A673 (cell line): Measurements from ENCODE around the gene NFKBIB. TPM values are rescaled to one million over a fixed set of nuclear protein-coding genes. Genes with fewer than 3 reads are reported as not detected.

Source experiments
- BruUV-seq: library from RNA; stranded (reverse); fragments of 400-500 nt; replicated peaks from 2 replicates; lab custom pipeline; 2021; lab: Mats Ljungman, UMichigan
- CTCF ChIA-PET: fragments of 300-600 bp; sonication (Branson Sonifier 250); formaldehyde crosslinking; loops from one replicate; lab custom pipeline; 2022; ENCODE audit warnings: antibody characterized with exemption; lab: Charles Lee
- POLR2A ChIA-PET: fragments of 300-600 bp; sonication (Branson Sonifier 250); formaldehyde crosslinking; loops from one replicate; lab custom pipeline; 2022; ENCODE audit warnings: antibody characterized with exemption; ENCODE audit not compliant: low non-redundant PET; lab: Charles Lee
- DNase-seq: peaks from one replicate; pipeline ENCODE4 v3.0.0-alpha.2; 2015; ENCODE audit warnings: low spot score
- H3K27ac ChIP-seq: fragments of 200-600 bp; sonication (generic); 2 replicates; pipeline ENCODE4 v1.5.1; 2016; ENCODE audit warnings: mixed run types, low read depth, mild to moderate bottlenecking, mixed read lengths, antibody characterized with exemption, low read length; ENCODE audit not compliant: poor library complexity, severe bottlenecking
- H3K27me3 ChIP-seq: fragments of 200-600 bp; sonication (generic); replicated peaks from 2 replicates; pipeline ENCODE4 v1.6.1; 2017; ENCODE audit warnings: mixed run types, low read depth, mild to moderate bottlenecking, mixed read lengths, antibody characterized with exemption, low read length; ENCODE audit not compliant: insufficient read depth, poor library complexity
- H3K36me3 ChIP-seq: fragments of 200-600 bp; sonication (generic); 2 replicates; pipeline ENCODE4 v1.6.1; 2016; ENCODE audit warnings: mixed run types, mild to moderate bottlenecking, mixed read lengths, antibody characterized with exemption, low read length; ENCODE audit not compliant: insufficient read depth, poor library complexity, severe bottlenecking
- H3K4me1 ChIP-seq: fragments of 200-600 bp; sonication (generic); 2 replicates; pipeline ENCODE4 v1.6.1; 2017; ENCODE audit warnings: mixed run types, mild to moderate bottlenecking, mixed read lengths, antibody characterized with exemption, low read length; ENCODE audit not compliant: insufficient read depth, poor library complexity, severe bottlenecking
- H3K4me3 ChIP-seq: fragments of 200-600 bp; sonication (generic); 2 replicates; pipeline ENCODE4 v1.5.1; 2016; ENCODE audit warnings: low read depth, mixed run types, mild to moderate bottlenecking, mixed read lengths, low read length; ENCODE audit not compliant: poor library complexity, severe bottlenecking
- H3K9me3 ChIP-seq: fragments of 200-600 bp; sonication (generic); 2 replicates; pipeline ENCODE4 v1.6.1; 2016; ENCODE audit warnings: mixed run types, low read depth, mild to moderate bottlenecking, mixed read lengths, antibody characterized with exemption, low read length; ENCODE audit not compliant: poor library complexity, severe bottlenecking
- EZH2 ChIP-seq: fragments of 200-600 bp; sonication (generic); IDR thresholded peaks from 2 replicates; pipeline ENCODE4 v1.6.1; 2017; ENCODE audit warnings: borderline replicate concordance, low read depth, mild to moderate bottlenecking, mixed read lengths, antibody characterized with exemption, low read length; ENCODE audit not compliant: poor library complexity, severe bottlenecking
- intact Hi-C: fragments of 100-400 bp; cut with micrococcal nuclease; formaldehyde crosslinking; loops from one replicate; pipeline ENCODE4 v1.10.0; 2022; ENCODE audit not compliant: unreplicated experiment
- total RNA-seq: library from RNA; stranded (reverse); gene quantifications from 2 replicates; pipeline ENCODE4 v1.2.3, GENCODE V29; 2021
- TF ChIP-seq, protein P1 (sequence below): fragments of 300-800, 200-600 bp; sonication (generic); conservative IDR thresholded peaks from 2 replicates; pipeline ENCODE4 v1.5.1; 2017; ENCODE audit warnings: low read depth, mild to moderate bottlenecking, antibody characterized with exemption, low read length, moderate library complexity, mixed read lengths

Gene NFKBIB
- total RNA-seq, 1 experiment from 2014 or later: 51.9 TPM

- CTCF ChIA-PET: no interaction called here
- POLR2A ChIA-PET: no interaction called here
Observed at GRCh38 chr19:38894968-38895367, 4.8 kb upstream of the NFKBIB start.

GRCh38 chr19:38898788-38899446 is 852 bp upstream of the NFKBIB start:
- TSS peak; percentile 37 for BruUV-seq
- no peak for DNase-seq
- Histone ChIP-seq H3K4me3 (peak overlapping the region; percentile 69), H3K4me1 (peaks cover 4% of the 10 kb centered on the region), H3K36me3 (no peaks in the 10 kb centered on the region), H3K27ac (peak overlapping the region; percentile 62), H3K9me3 (no peaks in the 10 kb centered on the region), H3K27me3 (no peaks in the 10 kb centered on the region)
- no peak for TF ChIP-seq EZH2
- TF ChIP-seq, protein P1, sequence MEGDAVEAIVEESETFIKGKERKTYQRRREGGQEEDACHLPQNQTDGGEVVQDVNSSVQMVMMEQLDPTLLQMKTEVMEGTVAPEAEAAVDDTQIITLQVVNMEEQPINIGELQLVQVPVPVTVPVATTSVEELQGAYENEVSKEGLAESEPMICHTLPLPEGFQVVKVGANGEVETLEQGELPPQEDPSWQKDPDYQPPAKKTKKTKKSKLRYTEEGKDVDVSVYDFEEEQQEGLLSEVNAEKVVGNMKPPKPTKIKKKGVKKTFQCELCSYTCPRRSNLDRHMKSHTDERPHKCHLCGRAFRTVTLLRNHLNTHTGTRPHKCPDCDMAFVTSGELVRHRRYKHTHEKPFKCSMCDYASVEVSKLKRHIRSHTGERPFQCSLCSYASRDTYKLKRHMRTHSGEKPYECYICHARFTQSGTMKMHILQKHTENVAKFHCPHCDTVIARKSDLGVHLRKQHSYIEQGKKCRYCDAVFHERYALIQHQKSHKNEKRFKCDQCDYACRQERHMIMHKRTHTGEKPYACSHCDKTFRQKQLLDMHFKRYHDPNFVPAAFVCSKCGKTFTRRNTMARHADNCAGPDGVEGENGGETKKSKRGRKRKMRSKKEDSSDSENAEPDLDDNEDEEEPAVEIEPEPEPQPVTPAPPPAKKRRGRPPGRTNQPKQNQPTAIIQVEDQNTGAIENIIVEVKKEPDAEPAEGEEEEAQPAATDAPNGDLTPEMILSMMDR: no peak
- intact Hi-C loops: loop anchor here (2.0 kb wide), 1 partner anchor 48 kb away; no protein-coding TSS in a partner anchor
- ChIA-PET CTCF (no interaction called here), POLR2A (no interaction called here)

More at GRCh38 chr19:38894968-38895367, 4.8 kb upstream of the NFKBIB start:
- no peak for TF ChIP-seq EZH2
- TF ChIP-seq, protein P1: no peak
- H3K36me3 ChIP-seq: no peaks in the 10 kb centered on the region
- no peak for DNase-seq
- no peaks in the 10 kb centered on the region for H3K9me3 ChIP-seq
- BruUV-seq: no TSS peak
- H3K4me1 ChIP-seq: no peaks in the 10 kb centered on the region
- intact Hi-C loops: no loop called here
- H3K4me3 ChIP-seq: no peak overlapping the region
- H3K27me3 ChIP-seq: no peaks in the 10 kb centered on the region
- H3K27ac ChIP-seq: no peak overlapping the region

- Histone ChIP-seq H3K9me3 (no peaks in the 10 kb centered on the region), H3K36me3 (peaks cover 4% of the 10 kb centered on the region), H3K4me1 (peaks cover 4% of the 10 kb centered on the region), H3K27ac (peak overlapping the region; percentile 86), H3K4me3 (peak overlapping the region; percentile 69), H3K27me3 (no peaks in the 10 kb centered on the region)
- DNase-seq: no peak
- CTCF ChIA-PET: interaction anchor here (0.6 to 1.6 kb wide), 4 partner anchors 12 to 509 kb away, joined by 3 to 7 read pairs (median 4); partner anchors contain the start of genes FAM98C, MRPS12 and SARS2
- POLR2A ChIA-PET: interaction anchor here (0.7 to 1.0 kb wide), 2 partner anchors 31 to 281 kb away, joined by 3 read pairs; partner anchors contain the start of genes EIF3K, MRPS12 and SARS2
- intact Hi-C loops: no loop called here
- TF ChIP-seq EZH2: no peak
- TF ChIP-seq, protein P1: no peak
- TSS peak; percentile 74 for BruUV-seq
Observed at GRCh38 chr19:38900202-38900629, 447 bp downstream of the NFKBIB start.
